ENCODE results near the gene SEPTIN8. TPM values are rescaled to one million over a fixed set of nuclear protein-coding genes. Genes with fewer than 3 reads are reported as not detected.

SEPTIN8 gene
- total RNA-seq, 1 donor from 2014 or later: 35.9 TPM

GRCh38 chr5:132819468-132819867, 42.4 kb upstream of the SEPTIN8 start:
- no peak for DNase-seq (ENCODE audit: low spot score)
- H3K9me3 Mint-ChIP-seq: no peaks in the 10 kb centered on the region
- no peaks in the 10 kb centered on the region for H3K36me3 Mint-ChIP-seq (ENCODE audit: low read depth)
- intact Hi-C loops (cut with micrococcal nuclease): no loop called here
- H3K4me1 Mint-ChIP-seq (ENCODE audit: low read depth): peaks cover 15% of the 10 kb centered on the region
- peaks cover 55% of the 10 kb centered on the region for H3K27me3 Mint-ChIP-seq (ENCODE audit: low read depth)
- H3K27ac Mint-ChIP-seq: no peak overlapping the region
- H3K4me3 Mint-ChIP-seq (ENCODE audit: low read depth): peak overlapping the region; percentile 45

- Mint-ChIP-seq H3K27ac (no peak overlapping the region), H3K9me3 (no peaks in the 10 kb centered on the region), H3K27me3 (ENCODE audit: low read depth) (peaks cover 56% of the 10 kb centered on the region), H3K4me1 (ENCODE audit: low read depth) (peaks cover 21% of the 10 kb centered on the region), H3K36me3 (ENCODE audit: low read depth) (no peaks in the 10 kb centered on the region), H3K4me3 (ENCODE audit: low read depth) (no peak overlapping the region)
- no peak for DNase-seq (ENCODE audit: low spot score)
- intact Hi-C loops (cut with micrococcal nuclease): no loop called here
These were observed 40.0 kb upstream of the SEPTIN8 start for GRCh38 chr5:132817011-132817410.

GRCh38 chr5:132816554-132816953, 39.5 kb upstream of the SEPTIN8 start:
- intact Hi-C loops (cut with micrococcal nuclease): no loop called here
- H3K36me3 Mint-ChIP-seq (ENCODE audit: low read depth): no peaks in the 10 kb centered on the region
- no peak for DNase-seq (ENCODE audit: low spot score)
- no peaks in the 10 kb centered on the region for H3K9me3 Mint-ChIP-seq
- peaks cover 56% of the 10 kb centered on the region for H3K27me3 Mint-ChIP-seq (ENCODE audit: low read depth)
- H3K4me3 Mint-ChIP-seq (ENCODE audit: low read depth): no peak overlapping the region
- peaks cover 20% of the 10 kb centered on the region for H3K4me1 Mint-ChIP-seq (ENCODE audit: low read depth)
- H3K27ac Mint-ChIP-seq: no peak overlapping the region

- Mint-ChIP-seq H3K27me3 (ENCODE audit: low read depth) (peaks cover 58% of the 10 kb centered on the region), H3K9me3 (no peaks in the 10 kb centered on the region), H3K4me3 (ENCODE audit: low read depth) (no peak overlapping the region), H3K36me3 (ENCODE audit: low read depth) (no peaks in the 10 kb centered on the region), H3K27ac (no peak overlapping the region), H3K4me1 (ENCODE audit: low read depth) (peaks cover 20% of the 10 kb centered on the region)
- no peak for DNase-seq (ENCODE audit: low spot score)
- intact Hi-C loops (cut with micrococcal nuclease): no loop called here
These were observed 39.0 kb upstream of the SEPTIN8 start for GRCh38 chr5:132816083-132816482.

- H3K4me1 Mint-ChIP-seq (ENCODE audit: low read depth): peaks cover 20% of the 10 kb centered on the region
- intact Hi-C loops (cut with micrococcal nuclease): no loop called here
- no peaks in the 10 kb centered on the region for H3K9me3 Mint-ChIP-seq
- peak overlapping the region; percentile 49 for H3K4me3 Mint-ChIP-seq (ENCODE audit: low read depth)
- no peak overlapping the region for H3K27ac Mint-ChIP-seq
- no peak for DNase-seq (ENCODE audit: low spot score)
- peaks cover 64% of the 10 kb centered on the region for H3K27me3 Mint-ChIP-seq (ENCODE audit: low read depth)
- no peaks in the 10 kb centered on the region for H3K36me3 Mint-ChIP-seq (ENCODE audit: low read depth)
These were observed 38.4 kb upstream of the SEPTIN8 start for GRCh38 chr5:132815454-132815853.

GRCh38 chr5:132814503-132815294, 37.7 kb upstream of the SEPTIN8 start:
- H3K36me3 Mint-ChIP-seq (ENCODE audit: low read depth): no peaks in the 10 kb centered on the region
- no peaks in the 10 kb centered on the region for H3K9me3 Mint-ChIP-seq
- peaks cover 14% of the 10 kb centered on the region for H3K4me1 Mint-ChIP-seq (ENCODE audit: low read depth)
- intact Hi-C loops (cut with micrococcal nuclease): no loop called here
- peak overlapping the region; percentile 49 for H3K4me3 Mint-ChIP-seq (ENCODE audit: low read depth)
- H3K27ac Mint-ChIP-seq: no peak overlapping the region
- H3K27me3 Mint-ChIP-seq (ENCODE audit: low read depth): peaks cover 68% of the 10 kb centered on the region
- DNase-seq (ENCODE audit: low spot score): no peak

- Mint-ChIP-seq H3K27ac (no peak overlapping the region), H3K4me1 (ENCODE audit: low read depth) (peaks cover 10% of the 10 kb centered on the region), H3K27me3 (ENCODE audit: low read depth) (peaks cover 68% of the 10 kb centered on the region), H3K4me3 (ENCODE audit: low read depth) (no peak overlapping the region), H3K9me3 (no peaks in the 10 kb centered on the region), H3K36me3 (ENCODE audit: low read depth) (no peaks in the 10 kb centered on the region)
- no peak for DNase-seq (ENCODE audit: low spot score)
- intact Hi-C loops (cut with micrococcal nuclease): no loop called here
These were observed 36.8 kb upstream of the SEPTIN8 start for GRCh38 chr5:132813599-132814502.

- H3K9me3 Mint-ChIP-seq: no peaks in the 10 kb centered on the region
- peaks cover 10% of the 10 kb centered on the region for H3K4me1 Mint-ChIP-seq (ENCODE audit: low read depth)
- peaks cover 67% of the 10 kb centered on the region for H3K27me3 Mint-ChIP-seq (ENCODE audit: low read depth)
- intact Hi-C loops (cut with micrococcal nuclease): no loop called here
- H3K36me3 Mint-ChIP-seq (ENCODE audit: low read depth): no peaks in the 10 kb centered on the region
- H3K27ac Mint-ChIP-seq: no peak within 1 kb of the TSS
- H3K4me3 Mint-ChIP-seq (ENCODE audit: low read depth): peak within 1 kb of the TSS; percentile 74
- DNase-seq (ENCODE audit: low spot score): no peak
These were observed 36.0 kb upstream of the SEPTIN8 start, which contains the start of gene SOWAHA for GRCh38 chr5:132812781-132813598. Gene SOWAHA, plus strand, starts transcription at chr5:132813302. Its CDS starts 320 bp downstream, at chr5:132813622.

GRCh38 chr5:132812123-132812765, 35.2 kb upstream of the SEPTIN8 start:
- Mint-ChIP-seq H3K9me3 (no peaks in the 10 kb centered on the region), H3K4me3 (ENCODE audit: low read depth) (peak overlapping the region; percentile 74), H3K4me1 (ENCODE audit: low read depth) (peaks cover 10% of the 10 kb centered on the region), H3K36me3 (ENCODE audit: low read depth) (no peaks in the 10 kb centered on the region), H3K27me3 (ENCODE audit: low read depth) (peaks cover 66% of the 10 kb centered on the region), H3K27ac (no peak overlapping the region)
- intact Hi-C loops (cut with micrococcal nuclease): no loop called here
- no peak for DNase-seq (ENCODE audit: low spot score)

- Mint-ChIP-seq H3K27me3 (ENCODE audit: low read depth) (peaks cover 63% of the 10 kb centered on the region), H3K9me3 (no peaks in the 10 kb centered on the region)
These were observed 33.6 kb upstream of the SEPTIN8 start for GRCh38 chr5:132810605-132811004.

GRCh38 chr5:132808866-132809265, 31.8 kb upstream of the SEPTIN8 start:
- intact Hi-C loops (cut with micrococcal nuclease): no loop called here
- Mint-ChIP-seq H3K27ac (no peak overlapping the region), H3K27me3 (ENCODE audit: low read depth) (peaks cover 67% of the 10 kb centered on the region)

More at GRCh38 chr5:132810605-132811004, 33.6 kb upstream of the SEPTIN8 start:
- H3K27ac Mint-ChIP-seq: no peak overlapping the region
- intact Hi-C loops (cut with micrococcal nuclease): no loop called here
- H3K4me1 Mint-ChIP-seq (ENCODE audit: low read depth): peaks cover 10% of the 10 kb centered on the region
- H3K4me3 Mint-ChIP-seq (ENCODE audit: low read depth): no peak overlapping the region
- H3K36me3 Mint-ChIP-seq (ENCODE audit: low read depth): no peaks in the 10 kb centered on the region
- DNase-seq (ENCODE audit: low spot score): no peak

GRCh38 chr5:132808448-132808847, 31.4 kb upstream of the SEPTIN8 start:
- Mint-ChIP-seq H3K4me3 (ENCODE audit: low read depth) (no peak overlapping the region), H3K27me3 (ENCODE audit: low read depth) (peaks cover 72% of the 10 kb centered on the region), H3K4me1 (ENCODE audit: low read depth) (peaks cover 10% of the 10 kb centered on the region), H3K36me3 (ENCODE audit: low read depth) (no peaks in the 10 kb centered on the region), H3K9me3 (no peaks in the 10 kb centered on the region), H3K27ac (no peak overlapping the region)
- intact Hi-C loops (cut with micrococcal nuclease): no loop called here
- no peak for DNase-seq (ENCODE audit: low spot score)

More at GRCh38 chr5:132808866-132809265, 31.8 kb upstream of the SEPTIN8 start:
- H3K4me3 Mint-ChIP-seq (ENCODE audit: low read depth): no peak overlapping the region
- no peak for DNase-seq (ENCODE audit: low spot score)
- H3K9me3 Mint-ChIP-seq: no peaks in the 10 kb centered on the region
- peaks cover 10% of the 10 kb centered on the region for H3K4me1 Mint-ChIP-seq (ENCODE audit: low read depth)
- H3K36me3 Mint-ChIP-seq (ENCODE audit: low read depth): no peaks in the 10 kb centered on the region

Data from activated T-helper 2 cell treated with anti-CD3 and anti-CD28 coated beads, Interferon-gamma antibody, Interleukin-2, Interleukin-4, amounts not matched to agents 10 μg/mL and 5 μg/mL and 100 μg/mL, durations not matched to agents 14 hours and 24 hours and 36 hours (primary cell).